Fibroblast of lung (primary cell): ENCODE measurements around the gene SLC49A4. TPM values are rescaled to one million over a fixed set of nuclear protein-coding genes. Genes with fewer than 3 reads are reported as not detected.

ENCODE experiments used
- DNase-seq, 2 donors: peaks; one replicate each; pipeline versions ENCODE4 v3.0.0 to v3.0.0-alpha.2; 2010; ENCODE audit warnings: low read depth in 2 of 2
- H2AFZ ChIP-seq: 2 replicates; pipeline ENCODE4 v1.5.1; 2012; ENCODE audit warnings: low read length, control low read depth, inconsistent platforms
- H3K27ac ChIP-seq: 2 replicates; pipeline ENCODE4 v1.5.1; 2011; ENCODE audit warnings: low read length, control low read depth; ENCODE audit not compliant: insufficient read depth
- H3K27me3 ChIP-seq: 2 replicates; pipeline ENCODE4 v1.5.1; 2011; ENCODE audit warnings: mild to moderate bottlenecking, low read length; ENCODE audit not compliant: control insufficient read depth, insufficient read depth
- H3K36me3 ChIP-seq: 2 replicates; pipeline ENCODE4 v1.5.1; 2011; ENCODE audit warnings: low read length; ENCODE audit not compliant: control insufficient read depth, insufficient read depth
- H3K4me1 ChIP-seq: 2 replicates; pipeline ENCODE4 v1.5.1; 2011; ENCODE audit warnings: low read length; ENCODE audit not compliant: control insufficient read depth, insufficient read depth; ENCODE audit errors: extremely low read depth
- H3K4me2 ChIP-seq: 2 replicates; pipeline ENCODE4 v1.5.1; 2011; ENCODE audit warnings: low read length, control low read depth; ENCODE audit not compliant: insufficient read depth; ENCODE audit errors: extremely low read depth
- H3K4me3 ChIP-seq, 4 experiments: fragments of 200-600 bp in 1 of 4; sonication (generic) in 1 of 4; replicated peaks in 1 of 4; 2 replicates each; pipeline ENCODE4 v1.5.1; 2011 to 2016; ENCODE audit warnings: low read length in 4 of 4, low read depth in 3 of 4, mild to moderate bottlenecking in 3 of 4, control low read depth in 2 of 4, inconsistent platforms in 1 of 4, mixed read lengths in 1 of 4; ENCODE audit not compliant: insufficient read depth in 1 of 4; ENCODE audit errors: control extremely low read depth in 1 of 4
- H3K79me2 ChIP-seq: 2 replicates; pipeline ENCODE4 v1.5.1; 2012; ENCODE audit warnings: mild to moderate bottlenecking, low read length, inconsistent platforms; ENCODE audit not compliant: control insufficient read depth, insufficient read depth
- H3K9ac ChIP-seq: 2 replicates; pipeline ENCODE4 v1.5.1; 2011; ENCODE audit warnings: mild to moderate bottlenecking, low read length, control low read depth; ENCODE audit not compliant: insufficient read depth
- H3K9me3 ChIP-seq: 2 replicates; pipeline ENCODE4 v1.5.1; 2012; ENCODE audit warnings: low read depth, low read length; ENCODE audit not compliant: control insufficient read depth, insufficient read depth
- H4K20me1 ChIP-seq: 2 replicates; pipeline ENCODE4 v1.5.1; 2011; ENCODE audit warnings: low read length; ENCODE audit not compliant: control insufficient read depth, insufficient read depth; ENCODE audit errors: extremely low read depth
- CTCF ChIP-seq, 2 donors: IDR thresholded peaks in 1 of 2; conservative IDR thresholded peaks in 1 of 2; 1 replicate in 1 of 2; 2 replicates in 1 of 2; pipeline ENCODE4 v1.5.1; 2011 to 2012; ENCODE audit warnings: low read length in 2 of 2, control low read depth in 1 of 2, inconsistent platforms in 1 of 2, low read depth in 1 of 2, mild to moderate bottlenecking in 1 of 2
- EZH2 ChIP-seq: IDR thresholded peaks from 2 replicates; pipeline ENCODE4 v1.5.1; 2012; ENCODE audit warnings: low read length, control low read depth, mild to moderate bottlenecking; ENCODE audit errors: missing control alignments
- polyA plus RNA-seq, 2 donors: library from polyadenylated mRNA; depleted of rRNA in 1 of 2; stranded (reverse) in 1 of 2; unstranded in 1 of 2; fragments of >200 nt; gene quantifications; 2 replicates each; pipeline ENCODE4 v1.2.1, GENCODE V29; 2011 to 2012; ENCODE audit warnings: missing spikeins in 1 of 2
- total RNA-seq: library from RNA; depleted of rRNA; stranded (reverse); fragments of >200 nt; gene quantifications from 2 replicates; pipeline ENCODE4 v1.2.1, GENCODE V29; 2014

The SLC49A4 gene
- total and polyA plus RNA-seq, 2 donors (not counting 1 experiment from before 2014, with no cell fraction given), result 14.5 to 20.6 TPM

- H3K79me2 ChIP-seq, result no peaks in the 10 kb centered on the region
- H3K27ac ChIP-seq, result no peak overlapping the region
- DNase-seq, result peak; percentile 14 to 55
- no peaks in the 10 kb centered on the region for H3K4me1 ChIP-seq
- H3K27me3 ChIP-seq, result no peaks in the 10 kb centered on the region
- H4K20me1 ChIP-seq, result no peaks in the 10 kb centered on the region
- H3K36me3 ChIP-seq, result no peaks in the 10 kb centered on the region
- no peak overlapping the region for H3K4me3 ChIP-seq
- no peak overlapping the region for H2AFZ ChIP-seq
- H3K4me2 ChIP-seq, result no peak overlapping the region
- no peaks in the 10 kb centered on the region for H3K9me3 ChIP-seq
- TF ChIP-seq EZH2, result no peak
- no peak for TF ChIP-seq CTCF (conservative IDR thresholded peaks at IDR 0.05 in 1 of 2, IDR thresholded peaks at IDR 0.05 in 1 of 2; ENCODE audit: low read depth in 1 of 2, low read length in 2 of 2)
- H3K9ac ChIP-seq, result no peak overlapping the region
Measured at GRCh38 chr3:122824465-122825381, 29.9 kb downstream of the SLC49A4 start.

GRCh38 chr3:122825460-122825859, 30.6 kb downstream of the SLC49A4 start:
- Histone ChIP-seq H3K4me2 (no peak overlapping the region), H3K4me1 (no peaks in the 10 kb centered on the region), H2AFZ (no peak overlapping the region), H4K20me1 (no peaks in the 10 kb centered on the region), H3K4me3 (no peak overlapping the region), H3K27ac (no peak overlapping the region), H3K36me3 (no peaks in the 10 kb centered on the region), H3K9ac (no peak overlapping the region), H3K9me3 (no peaks in the 10 kb centered on the region), H3K27me3 (no peaks in the 10 kb centered on the region), H3K79me2 (no peaks in the 10 kb centered on the region)
- DNase-seq, result no peak
- TF ChIP-seq EZH2 (no peak), CTCF (conservative IDR thresholded peaks at IDR 0.05 in 1 of 2, IDR thresholded peaks at IDR 0.05 in 1 of 2; ENCODE audit: low read depth in 1 of 2, low read length in 2 of 2) (no peak)

- H3K9me3 ChIP-seq, result no peaks in the 10 kb centered on the region
- H3K4me1 ChIP-seq, result no peaks in the 10 kb centered on the region
- no peak overlapping the region for H3K27ac ChIP-seq
- H3K36me3 ChIP-seq, result no peaks in the 10 kb centered on the region
- H3K9ac ChIP-seq, result no peak overlapping the region
- H3K27me3 ChIP-seq, result no peaks in the 10 kb centered on the region
- no peak for DNase-seq
- H4K20me1 ChIP-seq, result no peaks in the 10 kb centered on the region
- no peak overlapping the region for H2AFZ ChIP-seq
- H3K79me2 ChIP-seq, result no peaks in the 10 kb centered on the region
- no peak overlapping the region for H3K4me2 ChIP-seq
- TF ChIP-seq CTCF (conservative IDR thresholded peaks at IDR 0.05 in 1 of 2, IDR thresholded peaks at IDR 0.05 in 1 of 2; ENCODE audit: low read depth in 1 of 2, low read length in 2 of 2) (no peak), EZH2 (no peak)
- H3K4me3 ChIP-seq, result no peak overlapping the region
Measured at GRCh38 chr3:122826278-122826677, 31.4 kb downstream of the SLC49A4 start.
